A673 (cell line): ENCODE measurements around the gene SPECC1. TPM values are rescaled to one million over a fixed set of nuclear protein-coding genes. Genes with fewer than 3 reads are reported as not detected.

Experiments used
- BruUV-seq: library from RNA; stranded (reverse); fragments of 400-500 nt; replicated peaks from 2 replicates; lab custom pipeline; 2021; lab: Mats Ljungman, UMichigan
- CTCF ChIA-PET: fragments of 300-600 bp; sonication (Branson Sonifier 250); formaldehyde crosslinking; loops from one replicate; lab custom pipeline; 2022; ENCODE audit warnings: antibody characterized with exemption; lab: Charles Lee
- POLR2A ChIA-PET: fragments of 300-600 bp; sonication (Branson Sonifier 250); formaldehyde crosslinking; loops from one replicate; lab custom pipeline; 2022; ENCODE audit warnings: antibody characterized with exemption; ENCODE audit not compliant: low non-redundant PET; lab: Charles Lee
- DNase-seq: peaks from one replicate; pipeline ENCODE4 v3.0.0-alpha.2; 2015; ENCODE audit warnings: low spot score
- H3K27ac ChIP-seq: fragments of 200-600 bp; sonication (generic); 2 replicates; pipeline ENCODE4 v1.5.1; 2016; ENCODE audit warnings: mixed run types, low read depth, mild to moderate bottlenecking, mixed read lengths, antibody characterized with exemption, low read length; ENCODE audit not compliant: poor library complexity, severe bottlenecking
- H3K27me3 ChIP-seq: fragments of 200-600 bp; sonication (generic); replicated peaks from 2 replicates; pipeline ENCODE4 v1.6.1; 2017; ENCODE audit warnings: mixed run types, low read depth, mild to moderate bottlenecking, mixed read lengths, antibody characterized with exemption, low read length; ENCODE audit not compliant: insufficient read depth, poor library complexity
- H3K36me3 ChIP-seq: fragments of 200-600 bp; sonication (generic); 2 replicates; pipeline ENCODE4 v1.6.1; 2016; ENCODE audit warnings: mixed run types, mild to moderate bottlenecking, mixed read lengths, antibody characterized with exemption, low read length; ENCODE audit not compliant: insufficient read depth, poor library complexity, severe bottlenecking
- H3K4me1 ChIP-seq: fragments of 200-600 bp; sonication (generic); 2 replicates; pipeline ENCODE4 v1.6.1; 2017; ENCODE audit warnings: mixed run types, mild to moderate bottlenecking, mixed read lengths, antibody characterized with exemption, low read length; ENCODE audit not compliant: insufficient read depth, poor library complexity, severe bottlenecking
- H3K4me3 ChIP-seq: fragments of 200-600 bp; sonication (generic); 2 replicates; pipeline ENCODE4 v1.5.1; 2016; ENCODE audit warnings: low read depth, mixed run types, mild to moderate bottlenecking, mixed read lengths, low read length; ENCODE audit not compliant: poor library complexity, severe bottlenecking
- H3K9me3 ChIP-seq: fragments of 200-600 bp; sonication (generic); 2 replicates; pipeline ENCODE4 v1.6.1; 2016; ENCODE audit warnings: mixed run types, low read depth, mild to moderate bottlenecking, mixed read lengths, antibody characterized with exemption, low read length; ENCODE audit not compliant: poor library complexity, severe bottlenecking
- EZH2 ChIP-seq: fragments of 200-600 bp; sonication (generic); IDR thresholded peaks from 2 replicates; pipeline ENCODE4 v1.6.1; 2017; ENCODE audit warnings: borderline replicate concordance, low read depth, mild to moderate bottlenecking, mixed read lengths, antibody characterized with exemption, low read length; ENCODE audit not compliant: poor library complexity, severe bottlenecking
- intact Hi-C: fragments of 100-400 bp; cut with micrococcal nuclease; formaldehyde crosslinking; loops from one replicate; pipeline ENCODE4 v1.10.0; 2022; ENCODE audit not compliant: unreplicated experiment
- total RNA-seq: library from RNA; stranded (reverse); gene quantifications from 2 replicates; pipeline ENCODE4 v1.2.3, GENCODE V29; 2021
- TF ChIP-seq, protein P1 (sequence below): fragments of 300-800, 200-600 bp; sonication (generic); conservative IDR thresholded peaks from 2 replicates; pipeline ENCODE4 v1.5.1; 2017; ENCODE audit warnings: low read depth, mild to moderate bottlenecking, antibody characterized with exemption, low read length, moderate library complexity, mixed read lengths

The SPECC1 gene
- total RNA-seq, 1 experiment from 2014 or later: 5.8 TPM

DNA sequence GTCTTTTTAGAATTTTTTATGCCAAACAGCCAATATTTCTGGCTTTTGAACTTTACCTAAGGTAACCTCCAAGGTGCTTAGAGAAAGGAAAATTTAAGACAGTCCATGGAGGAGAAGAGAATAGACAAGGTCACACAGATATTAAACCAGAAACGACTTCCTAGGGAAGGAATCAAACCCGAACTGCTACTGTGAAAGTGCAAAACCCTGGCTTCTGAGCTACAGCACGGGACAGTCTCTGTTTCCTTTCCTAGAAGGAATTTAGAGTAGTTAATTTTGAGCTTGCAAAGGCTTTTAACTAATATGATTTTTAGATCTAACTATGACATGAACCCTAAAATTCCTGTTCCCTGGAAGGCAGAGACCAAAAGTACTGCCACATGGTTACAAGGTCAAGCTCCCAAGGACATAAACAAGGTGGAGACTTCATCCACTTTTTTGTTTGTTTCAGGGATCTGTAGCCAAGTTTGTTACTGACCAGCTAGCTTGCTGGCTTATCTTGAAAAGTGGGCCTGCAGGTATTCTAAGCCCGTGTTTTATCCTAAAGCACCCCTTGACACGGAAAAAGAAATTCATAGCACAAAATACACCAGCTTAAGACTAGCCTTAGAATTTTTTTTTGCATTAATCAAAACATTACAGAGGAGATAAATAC lies 188.2 kb downstream of the SPECC1 start:
- intact Hi-C loops: no loop called here
- no TSS peak for BruUV-seq
- Histone ChIP-seq H3K36me3 (no peaks in the 10 kb centered on the region), H3K4me1 (no peaks in the 10 kb centered on the region), H3K4me3 (no peak overlapping the region), H3K27ac (no peak overlapping the region), H3K27me3 (no peaks in the 10 kb centered on the region), H3K9me3 (peaks cover 15% of the 10 kb centered on the region)
- TF ChIP-seq EZH2: no peak
- TF ChIP-seq, protein P1, sequence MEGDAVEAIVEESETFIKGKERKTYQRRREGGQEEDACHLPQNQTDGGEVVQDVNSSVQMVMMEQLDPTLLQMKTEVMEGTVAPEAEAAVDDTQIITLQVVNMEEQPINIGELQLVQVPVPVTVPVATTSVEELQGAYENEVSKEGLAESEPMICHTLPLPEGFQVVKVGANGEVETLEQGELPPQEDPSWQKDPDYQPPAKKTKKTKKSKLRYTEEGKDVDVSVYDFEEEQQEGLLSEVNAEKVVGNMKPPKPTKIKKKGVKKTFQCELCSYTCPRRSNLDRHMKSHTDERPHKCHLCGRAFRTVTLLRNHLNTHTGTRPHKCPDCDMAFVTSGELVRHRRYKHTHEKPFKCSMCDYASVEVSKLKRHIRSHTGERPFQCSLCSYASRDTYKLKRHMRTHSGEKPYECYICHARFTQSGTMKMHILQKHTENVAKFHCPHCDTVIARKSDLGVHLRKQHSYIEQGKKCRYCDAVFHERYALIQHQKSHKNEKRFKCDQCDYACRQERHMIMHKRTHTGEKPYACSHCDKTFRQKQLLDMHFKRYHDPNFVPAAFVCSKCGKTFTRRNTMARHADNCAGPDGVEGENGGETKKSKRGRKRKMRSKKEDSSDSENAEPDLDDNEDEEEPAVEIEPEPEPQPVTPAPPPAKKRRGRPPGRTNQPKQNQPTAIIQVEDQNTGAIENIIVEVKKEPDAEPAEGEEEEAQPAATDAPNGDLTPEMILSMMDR: no peak
- POLR2A ChIA-PET: no interaction called here
- CTCF ChIA-PET: no interaction called here
- no peak for DNase-seq

DNA sequence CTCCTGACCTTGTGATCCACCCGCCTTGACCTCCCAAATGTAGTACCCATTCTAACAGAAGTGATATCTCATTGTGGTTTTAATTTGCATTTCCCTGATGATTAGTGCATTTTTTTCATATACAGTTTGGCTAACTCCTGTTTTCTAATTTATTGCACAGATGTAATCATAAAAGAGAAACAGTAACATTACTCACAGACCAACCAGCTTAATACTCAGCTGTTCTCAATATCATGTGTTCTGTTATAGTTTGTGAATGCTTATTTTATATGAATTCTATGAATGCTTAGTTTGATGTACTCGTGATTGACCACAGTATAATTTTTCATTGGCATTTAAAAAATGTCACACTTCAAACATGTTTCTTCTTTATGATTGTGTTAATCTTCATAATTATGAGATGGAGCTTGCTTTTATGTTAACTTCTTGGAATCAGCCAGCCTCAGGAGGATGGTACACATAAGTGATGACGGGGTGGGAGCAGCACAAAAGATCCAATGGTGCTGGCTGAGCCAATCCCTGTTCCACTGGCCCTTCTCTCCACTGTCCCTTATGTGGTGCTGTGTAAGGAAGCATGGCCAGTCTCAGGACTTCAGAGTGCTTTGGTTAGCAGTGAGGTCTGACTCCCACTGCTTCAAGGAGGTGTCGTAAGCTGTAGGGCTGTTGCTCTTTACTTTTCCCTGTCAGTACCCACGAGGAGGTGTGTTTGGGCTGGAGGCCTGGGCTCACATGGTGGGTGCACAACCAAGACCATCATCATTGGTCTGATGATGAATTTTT lies 191.0 kb downstream of the SPECC1 start:
- ChIA-PET CTCF (no interaction called here), POLR2A (no interaction called here)

GRCh38 chr17:20200865-20201458 lies 191.8 kb downstream of the SPECC1 start:
- no peaks in the 10 kb centered on the region for H3K27me3 ChIP-seq
- BruUV-seq: no TSS peak
- H3K4me3 ChIP-seq: no peak overlapping the region
- peaks cover 8% of the 10 kb centered on the region for H3K9me3 ChIP-seq
- ChIA-PET CTCF (no interaction called here), POLR2A (no interaction called here)
- H3K27ac ChIP-seq: no peak overlapping the region
- no peaks in the 10 kb centered on the region for H3K36me3 ChIP-seq
- intact Hi-C loops: no loop called here
- no peak for TF ChIP-seq EZH2
- DNase-seq: no peak
- no peaks in the 10 kb centered on the region for H3K4me1 ChIP-seq

More for the DNA sequence above, 191.0 kb downstream of the SPECC1 start:
- Histone ChIP-seq H3K9me3 (peaks cover 15% of the 10 kb centered on the region), H3K4me1 (no peaks in the 10 kb centered on the region), H3K36me3 (no peaks in the 10 kb centered on the region), H3K4me3 (no peak overlapping the region), H3K27ac (no peak overlapping the region), H3K27me3 (no peaks in the 10 kb centered on the region)
- no TSS peak for BruUV-seq
- TF ChIP-seq, protein P1: no peak
- TF ChIP-seq EZH2: no peak
- no peak for DNase-seq
- intact Hi-C loops: no loop called here
